Measurements from ENCODE around the gene PATJ.
"Not testable (repeated sequence)": the region's sequence is repeated elsewhere in the genome, so short reads cannot be mapped to it uniquely, and the experiment has no call there.

The PATJ gene

DNA sequence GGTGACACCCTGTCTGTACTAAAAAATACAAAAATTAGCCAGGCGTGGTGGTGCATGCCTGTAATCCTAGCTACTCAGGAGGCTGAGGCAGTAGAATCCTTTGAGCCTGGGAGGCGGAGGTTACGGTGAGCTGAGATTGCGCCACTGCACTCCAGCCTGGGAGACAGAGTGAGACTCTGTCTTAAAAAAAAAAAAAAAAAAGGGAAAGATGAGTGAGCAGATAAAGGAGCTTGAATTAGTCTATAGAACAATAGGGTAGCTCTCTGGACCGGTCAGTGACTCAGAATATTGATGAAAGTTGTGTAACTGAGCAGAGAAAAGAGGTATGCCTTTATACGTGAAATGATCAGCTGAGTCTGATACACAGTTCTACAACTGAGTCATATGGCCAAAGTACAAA is 95.3 kb downstream of the PATJ start:
- ATAC-seq: not testable (repeated sequence)
- TF ChIP-seq ISL1 (CRISPR knock-in tag; IDR thresholded peaks at IDR 0.05): peak; percentile 37

DNA sequence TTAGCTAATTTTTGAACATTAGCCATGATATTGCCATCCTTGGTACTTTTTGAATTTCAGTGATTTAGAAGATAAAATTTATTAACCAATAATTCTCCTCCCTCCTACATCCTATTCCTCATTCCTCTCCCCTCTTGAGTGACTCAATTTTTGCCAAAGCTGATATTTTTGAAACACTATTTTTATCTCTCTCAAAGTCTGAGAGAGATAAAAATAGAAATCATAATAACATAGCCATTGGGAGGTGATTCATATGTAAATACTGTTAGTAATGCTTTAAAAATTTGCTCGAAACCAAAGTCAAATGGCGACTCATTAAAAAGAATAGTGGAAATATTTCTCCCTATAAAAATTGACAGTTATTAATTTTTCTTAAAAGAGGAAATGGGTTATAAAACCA is 97.4 kb downstream of the PATJ start:
- peak; percentile 89 for ATAC-seq

DNA sequence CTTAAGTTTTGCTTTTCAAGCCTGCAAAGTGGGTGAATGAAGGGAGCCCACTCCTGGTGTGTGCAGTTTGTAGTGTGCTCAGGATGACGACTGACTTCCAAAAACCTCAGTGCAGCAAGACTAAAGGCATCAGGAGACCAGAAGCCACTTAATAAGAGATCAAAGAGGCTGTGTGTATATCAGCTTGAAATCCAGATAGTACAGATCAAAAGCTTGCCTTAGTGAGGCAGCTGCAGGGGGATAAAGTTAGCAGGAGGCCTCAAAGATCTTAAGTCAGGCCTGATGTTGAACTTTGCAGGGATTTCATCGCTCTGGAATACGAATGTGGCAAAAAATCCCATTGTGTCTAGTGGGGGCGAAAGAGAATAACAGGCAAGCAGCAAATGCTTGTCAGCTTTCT is 99.8 kb downstream of the PATJ start:
- ATAC-seq: no peak
- TF ChIP-seq PPARA (CRISPR knock-in tag; IDR thresholded peaks at IDR 0.05; ENCODE audit: borderline replicate concordance) (no peak), RARB (CRISPR knock-in tag; IDR thresholded peaks at IDR 0.05) (no peak), SNAI2 (CRISPR knock-in tag; IDR thresholded peaks at IDR 0.05) (no peak), CSDC2 (CRISPR knock-in tag; IDR thresholded peaks at IDR 0.05) (no peak), TCF4 (CRISPR knock-in tag; IDR thresholded peaks at IDR 0.05; ENCODE audit: borderline replicate concordance) (no peak)

More for the DNA sequence above, 97.4 kb downstream of the PATJ start:
- no peak for TF ChIP-seq BACH2 (CRISPR knock-in tag; IDR thresholded peaks at IDR 0.05; ENCODE audit: borderline replicate concordance)
- TF ChIP-seq, protein P1, sequence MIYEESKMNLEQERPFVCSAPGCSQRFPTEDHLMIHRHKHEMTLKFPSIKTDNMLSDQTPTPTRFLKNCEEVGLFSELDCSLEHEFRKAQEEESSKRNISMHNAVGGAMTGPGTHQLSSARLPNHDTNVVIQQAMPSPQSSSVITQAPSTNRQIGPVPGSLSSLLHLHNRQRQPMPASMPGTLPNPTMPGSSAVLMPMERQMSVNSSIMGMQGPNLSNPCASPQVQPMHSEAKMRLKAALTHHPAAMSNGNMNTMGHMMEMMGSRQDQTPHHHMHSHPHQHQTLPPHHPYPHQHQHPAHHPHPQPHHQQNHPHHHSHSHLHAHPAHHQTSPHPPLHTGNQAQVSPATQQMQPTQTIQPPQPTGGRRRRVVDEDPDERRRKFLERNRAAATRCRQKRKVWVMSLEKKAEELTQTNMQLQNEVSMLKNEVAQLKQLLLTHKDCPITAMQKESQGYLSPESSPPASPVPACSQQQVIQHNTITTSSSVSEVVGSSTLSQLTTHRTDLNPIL (CRISPR knock-in tag; IDR thresholded peaks at IDR 0.05; ENCODE audit: low read depth): no peak
- TF ChIP-seq ISL1 (CRISPR knock-in tag; IDR thresholded peaks at IDR 0.05): peak; percentile 65
- no peak for TF ChIP-seq CSDC2 (CRISPR knock-in tag; IDR thresholded peaks at IDR 0.05)
- no peak for TF ChIP-seq ZNF565 (CRISPR knock-in tag; conservative IDR thresholded peaks at IDR 0.05; ENCODE audit: low read depth)
- TF ChIP-seq ZFP30 (CRISPR knock-in tag; IDR thresholded peaks at IDR 0.05): no peak
- no peak for TF ChIP-seq ZC3H10 (CRISPR knock-in tag; IDR thresholded peaks at IDR 0.05)
- TF ChIP-seq ARNTL (CRISPR knock-in tag; IDR thresholded peaks at IDR 0.05; ENCODE audit: borderline replicate concordance, low read depth): no peak
- no peak for TF ChIP-seq ZNF8 (CRISPR knock-in tag; IDR thresholded peaks at IDR 0.05)

DNA sequence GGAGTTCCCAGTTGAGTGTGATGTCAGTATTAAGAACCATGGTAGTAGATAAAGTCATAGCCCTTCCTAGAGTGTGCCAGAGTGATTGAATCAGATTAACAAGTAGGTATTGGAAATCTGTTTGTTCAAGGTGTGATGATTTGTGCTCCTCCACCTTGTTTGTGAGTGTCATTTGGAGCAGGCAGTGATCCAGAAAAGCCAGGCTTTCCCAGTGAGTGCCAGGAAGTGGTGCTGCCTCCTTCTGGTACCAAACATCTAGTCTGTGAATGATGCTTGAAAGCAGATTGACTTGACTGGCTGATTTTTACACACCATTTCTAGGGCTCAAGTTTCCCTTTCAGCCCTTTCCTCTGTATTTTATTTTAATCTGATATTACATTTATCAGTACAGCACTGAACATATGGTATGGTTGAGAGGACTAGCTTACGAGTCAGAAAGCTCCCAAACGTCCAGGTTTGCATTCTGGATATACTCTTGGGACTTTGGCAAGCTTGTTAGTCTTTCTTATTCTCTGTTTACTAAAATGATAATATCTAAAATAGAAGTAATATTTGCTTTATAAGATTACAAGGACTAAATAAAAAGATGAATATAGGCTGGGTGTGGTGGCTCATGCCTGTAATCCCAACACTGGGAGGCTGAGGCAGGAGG is 100.7 kb downstream of the PATJ start:
- TF ChIP-seq ZNF70 (CRISPR knock-in tag; IDR thresholded peaks at IDR 0.05): no peak
- TF ChIP-seq, protein P2, sequence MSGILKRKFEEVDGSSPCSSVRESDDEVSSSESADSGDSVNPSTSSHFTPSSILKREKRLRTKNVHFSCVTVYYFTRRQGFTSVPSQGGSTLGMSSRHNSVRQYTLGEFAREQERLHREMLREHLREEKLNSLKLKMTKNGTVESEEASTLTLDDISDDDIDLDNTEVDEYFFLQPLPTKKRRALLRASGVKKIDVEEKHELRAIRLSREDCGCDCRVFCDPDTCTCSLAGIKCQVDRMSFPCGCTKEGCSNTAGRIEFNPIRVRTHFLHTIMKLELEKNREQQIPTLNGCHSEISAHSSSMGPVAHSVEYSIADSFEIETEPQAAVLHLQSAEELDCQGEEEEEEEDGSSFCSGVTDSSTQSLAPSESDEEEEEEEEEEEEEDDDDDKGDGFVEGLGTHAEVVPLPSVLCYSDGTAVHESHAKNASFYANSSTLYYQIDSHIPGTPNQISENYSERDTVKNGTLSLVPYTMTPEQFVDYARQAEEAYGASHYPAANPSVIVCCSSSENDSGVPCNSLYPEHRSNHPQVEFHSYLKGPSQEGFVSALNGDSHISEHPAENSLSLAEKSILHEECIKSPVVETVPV (CRISPR knock-in tag; IDR thresholded peaks at IDR 0.05): no peak
- peak; percentile 21; the same call in 1 of the 3 replicates for ATAC-seq

DNA sequence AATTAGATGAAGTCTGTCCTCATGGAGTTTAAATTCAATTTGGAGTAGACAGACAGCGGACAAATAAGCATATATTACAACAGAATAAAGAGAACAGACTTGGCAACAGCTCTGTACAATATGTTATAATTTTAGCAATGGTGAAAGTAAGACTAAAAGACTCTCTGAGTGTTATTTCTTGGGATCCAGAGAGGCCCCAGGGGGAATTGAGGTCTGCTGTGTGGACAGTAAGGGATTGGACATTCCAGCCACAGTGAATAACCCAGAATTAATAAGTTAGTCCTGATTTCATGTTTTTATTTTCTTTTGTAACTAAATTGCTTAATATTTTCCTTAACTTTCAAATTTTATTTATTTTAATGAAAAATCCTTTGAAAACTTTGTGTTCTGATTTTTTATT is 101.7 kb downstream of the PATJ start:
- ATAC-seq: no peak
- TF ChIP-seq, protein P2 (CRISPR knock-in tag; IDR thresholded peaks at IDR 0.05): no peak
- TF ChIP-seq, protein P3, sequence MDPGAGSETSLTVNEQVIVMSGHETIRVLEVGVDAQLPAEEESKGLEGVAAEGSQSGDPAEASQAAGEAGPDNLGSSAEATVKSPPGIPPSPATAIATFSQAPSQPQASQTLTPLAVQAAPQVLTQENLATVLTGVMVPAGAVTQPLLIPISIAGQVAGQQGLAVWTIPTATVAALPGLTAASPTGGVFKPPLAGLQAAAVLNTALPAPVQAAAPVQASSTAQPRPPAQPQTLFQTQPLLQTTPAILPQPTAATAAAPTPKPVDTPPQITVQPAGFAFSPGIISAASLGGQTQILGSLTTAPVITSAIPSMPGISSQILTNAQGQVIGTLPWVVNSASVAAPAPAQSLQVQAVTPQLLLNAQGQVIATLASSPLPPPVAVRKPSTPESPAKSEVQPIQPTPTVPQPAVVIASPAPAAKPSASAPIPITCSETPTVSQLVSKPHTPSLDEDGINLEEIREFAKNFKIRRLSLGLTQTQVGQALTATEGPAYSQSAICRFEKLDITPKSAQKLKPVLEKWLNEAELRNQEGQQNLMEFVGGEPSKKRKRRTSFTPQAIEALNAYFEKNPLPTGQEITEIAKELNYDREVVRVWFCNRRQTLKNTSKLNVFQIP (CRISPR knock-in tag; IDR thresholded peaks at IDR 0.05; ENCODE audit: borderline replicate concordance, low read depth): no peak
- TF ChIP-seq ZNF565 (CRISPR knock-in tag; conservative IDR thresholded peaks at IDR 0.05; ENCODE audit: low read depth): no peak
- TF ChIP-seq SNAI2 (CRISPR knock-in tag; IDR thresholded peaks at IDR 0.05): no peak
- TF ChIP-seq ZNF70 (CRISPR knock-in tag; IDR thresholded peaks at IDR 0.05): no peak
- TF ChIP-seq, protein P1 (CRISPR knock-in tag; IDR thresholded peaks at IDR 0.05; ENCODE audit: low read depth): no peak
- TF ChIP-seq TOX (CRISPR knock-in tag; IDR thresholded peaks at IDR 0.05; ENCODE audit: borderline replicate concordance): no peak
- no peak for TF ChIP-seq TCF4 (CRISPR knock-in tag; IDR thresholded peaks at IDR 0.05; ENCODE audit: borderline replicate concordance)
- TF ChIP-seq ESRRG (CRISPR knock-in tag; IDR thresholded peaks at IDR 0.05): no peak

DNA sequence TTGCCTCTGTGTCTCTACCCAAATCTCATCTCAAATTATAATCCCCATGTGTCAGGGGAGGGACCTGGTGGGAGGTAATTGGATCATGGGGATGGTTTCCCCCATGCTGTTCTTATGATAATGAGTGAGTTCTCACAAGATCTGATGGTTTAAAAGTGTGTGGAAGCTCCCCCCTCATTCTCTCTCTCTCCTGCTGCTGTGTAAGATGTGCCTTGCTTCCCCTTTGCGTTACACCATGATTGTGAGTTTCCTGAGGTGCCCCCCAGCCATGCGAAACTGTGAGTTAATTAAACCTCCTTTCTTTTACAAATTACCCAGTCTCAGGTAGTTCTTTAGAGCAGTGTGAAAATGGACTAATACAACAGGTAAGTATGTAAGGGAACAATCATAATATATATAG is 102.4 kb downstream of the PATJ start:
- ATAC-seq: not testable (repeated sequence)
